Hair follicle dermal papilla cell (primary cell): ENCODE data around the gene PBX3. TPM values are rescaled to one million over a fixed set of nuclear protein-coding genes. Genes with fewer than 3 reads are reported as not detected.

Source experiments
- total RNA-seq: library from RNA; depleted of rRNA; stranded (reverse); fragments of >200 nt; gene quantifications from 2 replicates; pipeline ENCODE4 v1.2.3, GENCODE V29; 2012

Gene PBX3
- 49.3 and 53.4 TPM in 2 replicates for total RNA-seq

DNA sequence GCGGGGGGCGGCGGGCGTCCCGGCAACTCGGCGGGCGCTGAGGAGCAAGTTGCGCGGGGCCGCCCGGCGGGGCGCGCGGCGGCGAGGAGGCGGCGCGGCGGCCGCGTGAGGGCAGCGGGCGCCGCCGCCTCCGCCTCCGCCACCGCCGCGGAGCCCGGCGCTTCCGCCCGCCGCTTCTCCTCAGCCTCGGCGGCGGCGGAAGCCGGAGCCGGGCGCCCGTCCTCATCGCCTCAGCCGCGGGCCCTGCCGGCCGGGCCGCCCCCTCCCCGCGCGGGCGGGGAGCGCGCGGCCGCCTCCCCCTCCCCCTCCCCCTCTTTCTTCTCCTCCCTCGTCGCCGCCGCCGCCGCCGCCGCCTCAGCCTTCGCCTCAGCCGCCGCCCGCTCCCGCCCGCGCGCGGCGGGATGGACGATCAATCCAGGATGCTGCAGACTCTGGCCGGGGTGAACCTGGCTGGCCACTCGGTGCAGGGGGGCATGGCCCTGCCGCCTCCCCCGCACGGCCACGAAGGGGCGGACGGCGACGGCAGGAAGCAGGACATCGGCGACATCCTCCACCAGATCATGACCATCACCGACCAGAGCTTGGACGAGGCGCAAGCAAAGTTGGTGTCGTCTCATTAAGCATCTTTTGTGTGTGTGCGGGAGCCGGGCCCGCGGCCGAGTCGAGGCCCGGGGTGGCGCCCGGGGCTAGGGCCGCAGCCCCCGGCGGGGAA, at the start of gene PBX3:
Gene PBX3 (plus strand): TSS at position 321 of the 712 bp plus-strand sequence.

DNA sequence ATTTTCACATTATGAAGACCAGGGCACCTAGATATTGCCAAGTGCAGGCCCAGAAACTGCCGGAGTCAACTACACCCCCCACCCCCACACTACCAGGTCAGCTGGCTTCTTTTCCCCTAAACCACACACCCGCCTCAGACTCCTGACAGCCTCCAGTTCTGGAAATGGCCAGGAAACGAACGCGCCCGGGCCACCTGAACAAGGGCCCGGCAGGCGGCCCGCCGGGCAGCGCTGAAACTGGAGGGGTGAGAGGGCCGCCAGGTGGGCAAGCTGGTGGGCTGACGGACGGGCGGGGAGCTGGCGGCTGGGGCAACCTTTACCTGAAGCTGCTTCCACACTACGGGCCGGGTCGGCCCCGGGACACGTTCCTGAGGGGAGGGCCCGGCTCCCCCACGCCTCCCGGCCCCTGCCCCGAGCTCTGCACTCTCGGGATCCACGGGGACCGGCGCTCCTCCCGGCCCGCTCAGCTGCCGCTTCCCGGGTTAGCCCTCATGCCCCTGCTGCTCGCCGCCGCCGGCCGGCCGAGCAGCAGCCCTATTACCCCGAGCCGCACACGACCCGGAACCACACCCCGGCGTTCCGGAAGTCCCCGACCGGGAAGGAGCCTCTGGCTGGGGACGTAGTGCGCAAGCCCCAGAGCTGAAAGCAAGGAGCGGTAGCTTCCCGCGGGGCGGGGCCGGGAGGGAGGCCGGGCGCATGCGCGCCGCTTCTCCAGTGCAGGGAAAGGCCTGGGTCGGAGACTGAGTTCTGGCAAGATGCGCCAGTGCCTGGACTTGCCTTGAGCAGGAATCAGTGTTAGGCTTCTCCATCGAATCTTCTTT, 40.3 kb upstream of the PBX3 start, which contains the start of gene MAPKAP1:
Gene MAPKAP1 (minus strand): TSS at position 558 of the 821 bp plus-strand sequence. CDS start 34,634 bp downstream, outside the sequence.

Other genes with a start within 250 kb of the PBX3 start
- gene MAPKAP1, start 40.2 kb upstream of the PBX3 start, total RNA-seq, result 102 and 107 TPM in 2 replicates